A549 treated with Hydrocortisone at 1 μM for 4 hours (cell line): Measurements from ENCODE around the gene PAEP. TPM values are rescaled to one million over a fixed set of nuclear protein-coding genes. Genes with fewer than 3 reads are reported as not detected.

Experiments used
- total RNA-seq: library from RNA; stranded (reverse); fragments of 200-300 nt; extraction: Qiagen RNA extraction; gene quantifications from 5 replicates; pipeline ENCODE4 v1.2.3, GENCODE V29; 2022

Gene PAEP
- 0.27 to 0.46 TPM (median 0.37 TPM) in 5 replicates for total RNA-seq

DNA sequence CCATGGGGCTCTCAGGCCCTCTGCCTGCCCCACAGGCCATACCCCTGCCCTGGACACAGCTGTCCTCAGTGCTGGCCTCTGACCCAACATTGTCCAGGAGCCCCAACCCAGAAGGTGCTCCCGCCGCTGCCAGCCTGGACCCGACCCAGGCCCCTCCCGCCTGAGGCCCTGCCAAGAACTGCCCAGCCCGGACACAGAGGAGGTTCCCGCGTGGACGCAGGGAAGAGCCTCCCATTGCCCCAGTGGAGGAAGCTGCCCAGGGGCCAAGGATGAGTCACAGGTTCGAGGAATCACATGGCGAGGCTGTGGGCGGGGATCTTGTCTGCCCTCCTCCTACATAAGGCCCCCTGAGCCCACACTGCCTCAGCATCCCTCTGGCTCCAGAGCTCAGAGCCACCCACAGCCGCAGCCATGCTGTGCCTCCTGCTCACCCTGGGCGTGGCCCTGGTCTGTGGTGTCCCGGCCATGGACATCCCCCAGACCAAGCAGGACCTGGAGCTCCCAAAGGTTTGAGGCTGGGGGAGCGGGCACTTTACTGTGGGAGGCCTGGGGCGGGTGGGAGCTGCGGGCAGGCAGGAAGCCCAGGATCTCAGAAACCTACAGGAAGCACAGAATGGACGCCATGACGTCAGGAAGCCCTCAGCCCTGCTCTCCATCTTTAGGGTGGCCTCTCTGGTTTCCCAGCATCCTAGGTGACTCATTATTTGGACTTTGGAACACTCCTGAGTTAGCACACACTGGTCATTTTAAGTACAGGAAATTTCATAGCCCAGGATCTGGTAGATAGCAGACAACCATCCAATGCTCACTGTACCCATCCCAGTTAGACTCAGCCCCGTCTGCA lies at the start of gene PAEP:
Gene PAEP (plus strand): TSS at position 366 of the 844 bp plus-strand sequence.

DNA sequence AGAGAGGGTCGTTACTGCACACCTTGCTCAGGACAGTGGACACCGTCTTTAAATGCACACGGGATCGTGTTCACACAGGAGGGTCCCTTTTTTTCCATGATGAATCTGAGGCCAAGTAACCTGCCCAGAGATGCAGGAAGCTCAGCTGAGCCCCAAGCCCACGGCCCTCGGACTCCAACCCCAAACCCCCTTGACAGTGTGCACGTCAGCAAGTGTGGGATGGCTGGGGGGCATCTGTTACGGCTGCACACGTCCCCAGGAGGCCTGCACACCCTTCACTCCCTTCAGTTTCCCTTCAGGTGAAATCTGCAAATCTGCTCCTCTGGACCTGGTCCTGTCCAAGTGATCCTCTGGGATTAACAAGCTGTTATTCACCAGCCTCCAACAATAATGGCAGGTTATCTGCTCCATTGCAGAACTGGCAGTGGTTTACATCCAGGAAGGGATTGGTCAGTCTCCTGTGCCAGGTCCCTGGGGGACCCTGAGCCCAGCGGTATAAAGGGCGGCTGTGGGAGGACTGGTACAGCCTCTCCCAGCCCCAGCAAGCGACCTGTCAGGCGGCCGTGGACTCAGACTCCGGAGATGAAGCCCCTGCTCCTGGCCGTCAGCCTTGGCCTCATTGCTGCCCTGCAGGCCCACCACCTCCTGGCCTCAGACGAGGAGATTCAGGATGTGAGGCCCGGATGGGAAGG lies 40.5 kb upstream of the PAEP start, which contains the start of gene LCN1:
Gene LCN1 (plus strand): TSS at position 525 of the 692 bp plus-strand sequence. CDS start 58 bp downstream, at position 583.

DNA sequence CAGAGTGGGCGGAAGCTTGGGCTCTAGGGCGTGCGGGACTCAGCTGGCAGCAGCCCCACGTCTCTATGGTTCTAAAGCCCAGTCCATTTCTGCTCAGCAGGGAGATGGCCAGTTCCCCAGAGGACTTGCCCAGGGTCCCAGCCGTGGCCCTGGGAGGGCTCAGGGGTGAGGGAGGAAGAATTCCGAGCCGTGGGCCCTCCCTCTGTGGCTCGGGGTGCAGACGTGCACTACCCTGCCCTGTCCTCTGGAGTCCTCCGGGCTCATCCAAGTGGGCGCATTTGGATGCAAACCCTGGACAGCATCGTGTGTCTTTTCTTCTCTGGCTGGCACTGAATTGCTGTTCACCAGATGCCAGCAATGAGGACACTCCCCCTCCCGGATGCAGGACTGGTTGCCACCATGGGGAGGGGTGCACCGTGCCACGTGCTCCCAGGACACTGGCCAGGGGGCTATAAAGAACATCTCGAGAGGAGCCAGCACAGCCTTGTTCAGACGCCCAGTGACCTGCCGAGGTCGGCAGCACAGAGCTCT lies 15.8 kb upstream of the PAEP start, which contains the start of gene OBP2A:
Gene OBP2A (plus strand): TSS at position 481 of the 531 bp plus-strand sequence. CDS start 55 bp downstream, outside the sequence.

Other genes starting within 250 kb of the PAEP start
- 15.2 to 20.2 TPM (median 18.8 TPM) in 5 replicates for gene PPP1R26, start 82.0 kb upstream of the PAEP start, total RNA-seq
- gene MRPS2, start 61.1 kb upstream of the PAEP start, total RNA-seq = 104 to 133 TPM (median 129 TPM) in 5 replicates
- gene LCN1, start 40.3 kb upstream of the PAEP start, total RNA-seq = 0.15 to 0.20 TPM in 2 of 5 replicates, not detected in the others
- gene OBP2A, start 15.6 kb upstream of the PAEP start, total RNA-seq = 0.14 TPM in 1 of 5 replicates, not detected in the others
- not detected in 5 replicates for gene GLT6D1, start 77.8 kb downstream of the PAEP start, total RNA-seq
- 0.13 to 0.16 TPM in 2 of 5 replicates, not detected in the others for gene LCN9, start 101.6 kb downstream of the PAEP start, total RNA-seq
- gene SOHLH1, start 137.7 kb downstream of the PAEP start, total RNA-seq = 0.09 to 0.12 TPM in 2 of 5 replicates, not detected in the others
- not detected in 5 replicates for gene KCNT1, start 140.4 kb downstream of the PAEP start, total RNA-seq